B cell (primary cell): ENCODE results near the gene PSKH1.

Source experiments
- EZH2 ChIP-seq: IDR thresholded peaks from 2 replicates; pipeline ENCODE4 v1.6.1; 2012; ENCODE audit warnings: borderline replicate concordance, low read depth, mild to moderate bottlenecking, moderate library complexity, low read length; ENCODE audit not compliant: insufficient read depth, poor library complexity, severe bottlenecking
- TF ChIP-seq, protein P1 (sequence below): fragments of 200-600 bp; IDR thresholded peaks from one replicate; pipeline ENCODE4 v1.8.0; 2022; ENCODE audit warnings: antibody characterized with exemption, mild to moderate bottlenecking

- no peak for TF ChIP-seq EZH2
- TF ChIP-seq, protein P1, sequence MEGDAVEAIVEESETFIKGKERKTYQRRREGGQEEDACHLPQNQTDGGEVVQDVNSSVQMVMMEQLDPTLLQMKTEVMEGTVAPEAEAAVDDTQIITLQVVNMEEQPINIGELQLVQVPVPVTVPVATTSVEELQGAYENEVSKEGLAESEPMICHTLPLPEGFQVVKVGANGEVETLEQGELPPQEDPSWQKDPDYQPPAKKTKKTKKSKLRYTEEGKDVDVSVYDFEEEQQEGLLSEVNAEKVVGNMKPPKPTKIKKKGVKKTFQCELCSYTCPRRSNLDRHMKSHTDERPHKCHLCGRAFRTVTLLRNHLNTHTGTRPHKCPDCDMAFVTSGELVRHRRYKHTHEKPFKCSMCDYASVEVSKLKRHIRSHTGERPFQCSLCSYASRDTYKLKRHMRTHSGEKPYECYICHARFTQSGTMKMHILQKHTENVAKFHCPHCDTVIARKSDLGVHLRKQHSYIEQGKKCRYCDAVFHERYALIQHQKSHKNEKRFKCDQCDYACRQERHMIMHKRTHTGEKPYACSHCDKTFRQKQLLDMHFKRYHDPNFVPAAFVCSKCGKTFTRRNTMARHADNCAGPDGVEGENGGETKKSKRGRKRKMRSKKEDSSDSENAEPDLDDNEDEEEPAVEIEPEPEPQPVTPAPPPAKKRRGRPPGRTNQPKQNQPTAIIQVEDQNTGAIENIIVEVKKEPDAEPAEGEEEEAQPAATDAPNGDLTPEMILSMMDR: no peak
Measured at GRCh38 chr16:67885545-67885944, 7.5 kb upstream of the PSKH1 start.
